GM12891 (cell line): ENCODE data around the gene STAT4.

Experiments
- POLR2A ChIP-seq: IDR thresholded peaks from 2 replicates; pipeline ENCODE4 v1.6.1; 2011; ENCODE audit warnings: low read depth, low read length, control low read depth
- POLR2AphosphoS5 ChIP-seq: IDR thresholded peaks from 2 replicates; pipeline ENCODE4 v1.6.1; 2011; ENCODE audit warnings: low read depth, low read length, control low read depth
- SPI1 ChIP-seq: IDR thresholded peaks from 2 replicates; pipeline ENCODE4 v1.6.1; 2011; ENCODE audit warnings: low read depth, low read length, control low read depth
- TAF1 ChIP-seq: IDR thresholded peaks from 2 replicates; pipeline ENCODE4 v1.6.1; 2011; ENCODE audit warnings: low read depth, low read length, control low read depth

DNA sequence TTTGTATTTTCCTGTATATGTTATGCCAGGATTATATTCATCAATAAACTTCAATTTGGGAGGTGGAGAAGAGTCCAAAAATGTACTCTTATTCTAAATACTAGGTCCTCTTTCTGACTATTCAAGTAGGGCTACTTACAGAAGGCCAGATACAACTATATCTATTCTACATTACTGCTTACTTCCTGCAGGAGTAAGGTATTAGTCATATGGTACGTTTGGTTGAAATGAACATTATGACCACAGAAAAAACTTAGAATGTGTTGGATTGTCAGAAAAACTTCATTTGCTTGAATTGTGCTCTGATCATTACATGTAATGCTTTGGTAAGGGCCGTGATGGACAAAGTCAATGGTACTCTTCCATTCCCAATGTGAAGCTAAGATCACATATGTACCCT, 35.0 kb downstream of the STAT4 start:
- TF ChIP-seq POLR2AphosphoS5: no peak
- no peak for TF ChIP-seq POLR2A
- no peak for TF ChIP-seq TAF1
- TF ChIP-seq SPI1: no peak
